ENCODE results near the gene CYP3A4.

- no peak for TF ChIP-seq ZNF251 (CRISPR knock-in tag; IDR thresholded peaks at IDR 0.05)
- TF ChIP-seq ZNF160 (CRISPR knock-in tag; IDR thresholded peaks at IDR 0.05): no peak
- TF ChIP-seq HOXA7 (CRISPR knock-in tag; IDR thresholded peaks at IDR 0.05): no peak
- TF ChIP-seq CTCF (CRISPR knock-in tag; IDR thresholded peaks at IDR 0.05): peak; percentile 63
- TF ChIP-seq, protein P1, sequence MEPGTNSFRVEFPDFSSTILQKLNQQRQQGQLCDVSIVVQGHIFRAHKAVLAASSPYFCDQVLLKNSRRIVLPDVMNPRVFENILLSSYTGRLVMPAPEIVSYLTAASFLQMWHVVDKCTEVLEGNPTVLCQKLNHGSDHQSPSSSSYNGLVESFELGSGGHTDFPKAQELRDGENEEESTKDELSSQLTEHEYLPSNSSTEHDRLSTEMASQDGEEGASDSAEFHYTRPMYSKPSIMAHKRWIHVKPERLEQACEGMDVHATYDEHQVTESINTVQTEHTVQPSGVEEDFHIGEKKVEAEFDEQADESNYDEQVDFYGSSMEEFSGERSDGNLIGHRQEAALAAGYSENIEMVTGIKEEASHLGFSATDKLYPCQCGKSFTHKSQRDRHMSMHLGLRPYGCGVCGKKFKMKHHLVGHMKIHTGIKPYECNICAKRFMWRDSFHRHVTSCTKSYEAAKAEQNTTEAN (CRISPR knock-in tag; conservative IDR thresholded peaks at IDR 0.05): no peak
- TF ChIP-seq ZBTB44 (CRISPR knock-in tag; IDR thresholded peaks at IDR 0.05): no peak
- TF ChIP-seq ZNF512B (CRISPR knock-in tag; IDR thresholded peaks at IDR 0.05; ENCODE audit: borderline replicate concordance): no peak
- TF ChIP-seq MAFK (conservative IDR thresholded peaks at IDR 0.05 in 1 of 2, IDR thresholded peaks at IDR 0.05 in 1 of 2; ENCODE audit: low read length in 2 of 2): no peak
- TF ChIP-seq, protein P2, sequence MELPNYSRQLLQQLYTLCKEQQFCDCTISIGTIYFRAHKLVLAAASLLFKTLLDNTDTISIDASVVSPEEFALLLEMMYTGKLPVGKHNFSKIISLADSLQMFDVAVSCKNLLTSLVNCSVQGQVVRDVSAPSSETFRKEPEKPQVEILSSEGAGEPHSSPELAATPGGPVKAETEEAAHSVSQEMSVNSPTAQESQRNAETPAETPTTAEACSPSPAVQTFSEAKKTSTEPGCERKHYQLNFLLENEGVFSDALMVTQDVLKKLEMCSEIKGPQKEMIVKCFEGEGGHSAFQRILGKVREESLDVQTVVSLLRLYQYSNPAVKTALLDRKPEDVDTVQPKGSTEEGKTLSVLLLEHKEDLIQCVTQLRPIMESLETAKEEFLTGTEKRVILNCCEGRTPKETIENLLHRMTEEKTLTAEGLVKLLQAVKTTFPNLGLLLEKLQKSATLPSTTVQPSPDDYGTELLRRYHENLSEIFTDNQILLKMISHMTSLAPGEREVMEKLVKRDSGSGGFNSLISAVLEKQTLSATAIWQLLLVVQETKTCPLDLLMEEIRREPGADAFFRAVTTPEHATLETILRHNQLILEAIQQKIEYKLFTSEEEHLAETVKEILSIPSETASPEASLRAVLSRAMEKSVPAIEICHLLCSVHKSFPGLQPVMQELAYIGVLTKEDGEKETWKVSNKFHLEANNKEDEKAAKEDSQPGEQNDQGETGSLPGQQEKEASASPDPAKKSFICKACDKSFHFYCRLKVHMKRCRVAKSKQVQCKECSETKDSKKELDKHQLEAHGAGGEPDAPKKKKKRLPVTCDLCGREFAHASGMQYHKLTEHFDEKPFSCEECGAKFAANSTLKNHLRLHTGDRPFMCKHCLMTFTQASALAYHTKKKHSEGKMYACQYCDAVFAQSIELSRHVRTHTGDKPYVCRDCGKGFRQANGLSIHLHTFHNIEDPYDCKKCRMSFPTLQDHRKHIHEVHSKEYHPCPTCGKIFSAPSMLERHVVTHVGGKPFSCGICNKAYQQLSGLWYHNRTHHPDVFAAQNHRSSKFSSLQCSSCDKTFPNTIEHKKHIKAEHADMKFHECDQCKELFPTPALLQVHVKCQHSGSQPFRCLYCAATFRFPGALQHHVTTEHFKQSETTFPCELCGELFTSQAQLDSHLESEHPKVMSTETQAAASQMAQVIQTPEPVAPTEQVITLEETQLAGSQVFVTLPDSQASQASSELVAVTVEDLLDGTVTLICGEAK (IDR thresholded peaks at IDR 0.05): no peak
- TF ChIP-seq, protein P2 (CRISPR knock-in tag; IDR thresholded peaks at IDR 0.05): no peak
- TF ChIP-seq FOXA1 (IDR thresholded peaks at IDR 0.05): no peak
- TF ChIP-seq FOXA1 (CRISPR knock-in tag; IDR thresholded peaks at IDR 0.05): no peak
- no peak for TF ChIP-seq KLF16 (CRISPR knock-in tag; IDR thresholded peaks at IDR 0.05)
- no peak for TF ChIP-seq ZNF367 (CRISPR knock-in tag; IDR thresholded peaks at IDR 0.05; ENCODE audit: borderline replicate concordance)
- TF ChIP-seq JUNB (CRISPR knock-in tag; IDR thresholded peaks at IDR 0.05; ENCODE audit: borderline replicate concordance): no peak
These were observed 50.5 kb downstream of the CYP3A4 start for GRCh38 chr7:99733448-99733847.

Measured in HepG2 (cell line).